B cell (primary cell): ENCODE results near the gene HERC2. TPM values are rescaled to one million over a fixed set of nuclear protein-coding genes. Genes with fewer than 3 reads are reported as not detected.

Experiments
- ATAC-seq: fragments of 200-7000 bp; cut with Tn5 transposase; one replicate; pipeline ENCODE4 v1.10.0; 2021; ENCODE audit warnings: low read depth, mild to moderate bottlenecking, moderate number of reproducible peaks, moderate library complexity
- CTCF ChIA-PET: fragments of 350-600 bp; sonication (Branson Sonifier 250); formaldehyde crosslinking; loops from one replicate; lab custom pipeline; 2021; ENCODE audit warnings: antibody characterized with exemption, inconsistent platforms; lab: Charles Lee
- POLR2A ChIA-PET: fragments of 350-600 bp; sonication (Branson Sonifier 250); formaldehyde crosslinking; loops from one replicate; lab custom pipeline; 2021; ENCODE audit warnings: antibody characterized with exemption; lab: Charles Lee
- DNase-seq: peaks from one replicate; pipeline ENCODE4 v3.0.0; 2013
- H2AFZ ChIP-seq: 2 replicates; pipeline ENCODE4 v1.6.1; 2012; ENCODE audit warnings: mild to moderate bottlenecking, low read depth, low read length; ENCODE audit not compliant: insufficient read depth, poor library complexity, severe bottlenecking
- H3K27ac ChIP-seq, 2 donors: 1 replicate in 1 of 2; 2 replicates in 1 of 2; pipeline ENCODE4 v1.5.1; 2012 to 2013; ENCODE audit warnings: low read length in 2 of 2, mild to moderate bottlenecking in 2 of 2, moderate library complexity in 1 of 2
- H3K27me3 ChIP-seq, 4 experiments: fragments of 200-600 bp in 1 of 4; sonication (generic) in 1 of 4; replicated peaks in 1 of 4; 1 replicate in 2 of 4; 2 replicates in 2 of 4; pipeline versions ENCODE4 v1.6.1 to v1.7.0; 2013 to 2016; ENCODE audit warnings: low read length in 3 of 4, mild to moderate bottlenecking in 2 of 4, mixed read lengths in 1 of 4, moderate library complexity in 1 of 4; ENCODE audit not compliant: insufficient read depth in 4 of 4, control insufficient read depth in 3 of 4; ENCODE audit errors: control extremely low read depth in 1 of 4
- H3K36me3 ChIP-seq, 2 experiments: replicated peaks in 1 of 2; 1 replicate in 1 of 2; 2 replicates in 1 of 2; pipeline versions ENCODE4 v1.6.1 to v1.7.1; 2013; ENCODE audit warnings: low read length in 1 of 2; ENCODE audit not compliant: insufficient read depth in 2 of 2, control insufficient read depth in 1 of 2; ENCODE audit errors: control extremely low read depth in 1 of 2, extremely low read depth in 1 of 2
- H3K4me1 ChIP-seq, 2 donors: fragments of 200-600 bp in 1 of 2; sonication (generic) in 1 of 2; 1 replicate in 1 of 2; 2 replicates in 1 of 2; pipeline versions ENCODE4 v1.5.1 to v1.6.1; 2013 to 2017; ENCODE audit warnings: low read length in 2 of 2; ENCODE audit not compliant: control insufficient read depth in 2 of 2, insufficient read depth in 2 of 2
- H3K4me2 ChIP-seq: replicated peaks from 2 replicates; pipeline ENCODE3; 2012; ENCODE audit warnings: mild to moderate bottlenecking, low read depth, low read length; ENCODE audit not compliant: poor library complexity, severe bottlenecking
- H3K4me3 ChIP-seq, 5 experiments: fragments of 200-600 bp in 1 of 5; sonication (generic) in 1 of 5; 1 replicate in 3 of 5; 2 replicates in 2 of 5; pipeline versions ENCODE4 v1.5.1 to v1.7.0; 2011 to 2016; ENCODE audit warnings: low read length in 4 of 5, mild to moderate bottlenecking in 4 of 5, low read depth in 2 of 5, control low read depth in 1 of 5, moderate library complexity in 1 of 5; ENCODE audit not compliant: insufficient read depth in 1 of 5; ENCODE audit errors: control extremely low read depth in 1 of 5, extremely low read depth in 1 of 5
- H3K79me2 ChIP-seq: fragments of 200-600 bp; sonication (generic); one replicate; pipeline ENCODE4 v1.6.0; 2016; ENCODE audit warnings: low read length; ENCODE audit not compliant: control insufficient read depth, insufficient read depth
- H3K9ac ChIP-seq: fragments of 200-600 bp; sonication (generic); 2 replicates; pipeline ENCODE4 v1.6.1; 2017; ENCODE audit warnings: mild to moderate bottlenecking, low read length, moderate library complexity
- H3K9me3 ChIP-seq, 3 donors: one replicate each; pipeline versions ENCODE4 v1.6.1 to v1.7.1; 2013; ENCODE audit warnings: low read length in 2 of 3; ENCODE audit not compliant: control insufficient read depth in 2 of 3, insufficient read depth in 1 of 3; ENCODE audit errors: control extremely low read depth in 1 of 3
- H4K20me1 ChIP-seq: 2 replicates; pipeline ENCODE4 v1.6.0; 2012; ENCODE audit warnings: mild to moderate bottlenecking, low read length; ENCODE audit not compliant: insufficient read depth, control insufficient read depth, poor library complexity, severe bottlenecking
- H3K27ac Mint-ChIP-seq: one replicate; pipeline ENCODE4 v1.8.0; 2021; ENCODE audit warnings: mixed read lengths
- H3K27me3 Mint-ChIP-seq: one replicate; pipeline ENCODE4 v1.8.0; 2021; ENCODE audit warnings: mixed read lengths
- H3K4me1 Mint-ChIP-seq: one replicate; pipeline ENCODE4 v1.8.0; 2021; ENCODE audit warnings: mixed read lengths
- H3K4me3 Mint-ChIP-seq: one replicate; pipeline ENCODE4 v1.8.0; 2021; ENCODE audit warnings: mixed read lengths
- H3K9me3 Mint-ChIP-seq: one replicate; pipeline ENCODE4 v1.8.0; 2022; ENCODE audit warnings: mixed read lengths; ENCODE audit not compliant: insufficient read depth
- CTCF ChIP-seq: fragments of 200-600 bp; IDR thresholded peaks from one replicate; pipeline ENCODE4 v1.8.0; 2022; ENCODE audit warnings: antibody characterized with exemption, mild to moderate bottlenecking
- EZH2 ChIP-seq: IDR thresholded peaks from 2 replicates; pipeline ENCODE4 v1.6.1; 2012; ENCODE audit warnings: borderline replicate concordance, low read depth, mild to moderate bottlenecking, moderate library complexity, low read length; ENCODE audit not compliant: insufficient read depth, poor library complexity, severe bottlenecking
- WGBS: methylation state at CpG from one replicate; pipeline ENCODE4 v1.1.5; 2013; ENCODE audit warnings: missing lambda C conversion rate; ENCODE audit not compliant: insufficient coverage; 5-methylcytosine and 5-hydroxymethylcytosine counted together
- intact Hi-C: fragments of 100-400 bp; cut with micrococcal nuclease; formaldehyde crosslinking; loops from one replicate; pipeline ENCODE4 v1.10.0; 2022
- polyA plus RNA-seq: library from polyadenylated mRNA; depleted of rRNA; stranded (reverse); fragments of >200 nt; gene quantifications from 2 replicates; pipeline ENCODE4 v1.2.3, GENCODE V29; 2012
- total RNA-seq, 2 donors: library from RNA; stranded (reverse); fragments of 120-200 nt in 1 of 2; gene quantifications; 1 replicate in 1 of 2; 2 replicates in 1 of 2; pipeline versions ENCODE4 v1.2.3 to v1.2.4, GENCODE V29; 2013 to 2022

HERC2 gene
- total and polyA plus RNA-seq, 2 donors (not counting 1 experiment from before 2014, with no cell fraction given), result 31.0 to 52.7 TPM

- Mint-ChIP-seq H3K9me3 (peaks cover 3% of the 10 kb centered on the region), H3K4me3 (no peak overlapping the region), H3K4me1 (no peaks in the 10 kb centered on the region), H3K27ac (no peak overlapping the region), H3K27me3 (no peaks in the 10 kb centered on the region)
- no CpG with 5 or more reads among the region's 1 CpG for WGBS
- intact Hi-C loops, result no loop called here
- no peaks in the 10 kb centered on the region for H3K27me3 ChIP-seq
- peaks cover 2 to 26% of the 10 kb centered on the region in 2 experiments for H3K36me3 ChIP-seq
- TF ChIP-seq EZH2, result no peak
- H3K79me2 ChIP-seq, result no peaks in the 10 kb centered on the region
- no peak for ATAC-seq
- no peak overlapping the region for H2AFZ ChIP-seq
- no peak overlapping the region for H3K9ac ChIP-seq
- H3K4me3 ChIP-seq, result no peak overlapping the region
- H3K4me1 ChIP-seq, result no peaks in the 10 kb centered on the region
- ChIA-PET POLR2A (no interaction called here), CTCF (no interaction called here)
- H3K4me2 ChIP-seq, result no peak overlapping the region
- H3K27ac ChIP-seq, result no peak overlapping the region
- no peak for DNase-seq
- no peaks in the 10 kb centered on the region for H4K20me1 ChIP-seq
- H3K9me3 ChIP-seq, result no peaks in the 10 kb centered on the region
Observed at GRCh38 chr15:28192772-28193171, 129.2 kb downstream of the HERC2 start.

GRCh38 chr15:28191832-28192231 lies 130.1 kb downstream of the HERC2 start:
- Mint-ChIP-seq H3K9me3 (peaks cover 3% of the 10 kb centered on the region), H3K4me1 (no peaks in the 10 kb centered on the region), H3K4me3 (no peak overlapping the region), H3K27me3 (no peaks in the 10 kb centered on the region), H3K27ac (no peak overlapping the region)
- CTCF ChIA-PET, result no interaction called here
- H2AFZ ChIP-seq, result no peak overlapping the region
- ATAC-seq (no peak), DNase-seq (no peak)
- no peaks in the 10 kb centered on the region for H3K4me1 ChIP-seq
- H4K20me1 ChIP-seq, result no peaks in the 10 kb centered on the region
- no peaks in the 10 kb centered on the region for H3K9me3 ChIP-seq
- no peak overlapping the region for H3K9ac ChIP-seq
- H3K4me3 ChIP-seq, result no peak overlapping the region
- H3K27me3 ChIP-seq, result no peaks in the 10 kb centered on the region
- WGBS, result 98% methylated on average over 12 of the region's 15 CpGs
- POLR2A ChIA-PET, result no interaction called here
- TF ChIP-seq EZH2 (no peak), CTCF (no peak)
- intact Hi-C loops, result no loop called here
- H3K4me2 ChIP-seq, result no peak overlapping the region
- no peak overlapping the region for H3K27ac ChIP-seq
- peaks cover 2 to 27% of the 10 kb centered on the region in 2 experiments for H3K36me3 ChIP-seq
- no peaks in the 10 kb centered on the region for H3K79me2 ChIP-seq
